HG02840 (cell line): ENCODE results near the gene SEMG2.

ENCODE experiments used
- ATAC-seq: cut with Tn5 transposase; IDR thresholded peaks from one replicate; pipeline ENCODE4 v1.9.1; 2021; ENCODE audit warnings: mild to moderate bottlenecking, moderate library complexity, moderate number of reproducible peaks; ENCODE audit not compliant: unreplicated experiment, low FRiP score

SEMG2 gene

GRCh38 chr20:45226287-45226686, 5.1 kb downstream of the SEMG2 start:
- ATAC-seq = no peak

- no peak for ATAC-seq
Observed at GRCh38 chr20:45229264-45230056, 8.3 kb downstream of the SEMG2 start.

- ATAC-seq = no peak
Observed at GRCh38 chr20:45230631-45231030, 9.5 kb downstream of the SEMG2 start.

GRCh38 chr20:45235995-45236394, 14.8 kb downstream of the SEMG2 start:
- no peak for ATAC-seq

- ATAC-seq = no peak
Observed at GRCh38 chr20:45238139-45238538, 17.0 kb downstream of the SEMG2 start.

- no peak for ATAC-seq
Observed at GRCh38 chr20:45246109-45246508, 24.9 kb downstream of the SEMG2 start.

GRCh38 chr20:45247865-45248264, 26.7 kb downstream of the SEMG2 start:
- no peak for ATAC-seq

- ATAC-seq = no peak
Observed at GRCh38 chr20:45248609-45249008, 27.4 kb downstream of the SEMG2 start.

GRCh38 chr20:45251884-45252560, 30.8 kb downstream of the SEMG2 start:
- no peak for ATAC-seq

GRCh38 chr20:45253261-45253660, 32.1 kb downstream of the SEMG2 start:
- ATAC-seq = no peak

GRCh38 chr20:45254383-45255262, 33.5 kb downstream of the SEMG2 start, which contains the start of gene SLPI:
Gene SLPI, minus strand, starts transcription at chr20:45254564. Its CDS starts 21 bp downstream, at chr20:45254543.
- no peak for ATAC-seq

GRCh38 chr20:45257161-45257560, 36.0 kb downstream of the SEMG2 start:
- no peak for ATAC-seq

- no peak for ATAC-seq
Observed at GRCh38 chr20:45257711-45258110, 36.5 kb downstream of the SEMG2 start.

GRCh38 chr20:45258259-45258658, 37.1 kb downstream of the SEMG2 start:
- no peak for ATAC-seq

GRCh38 chr20:45258664-45259063, 37.5 kb downstream of the SEMG2 start:
- no peak for ATAC-seq

- ATAC-seq = no peak
Observed at GRCh38 chr20:45263556-45264266, 42.5 kb downstream of the SEMG2 start.

- ATAC-seq = no peak
Observed at GRCh38 chr20:45266977-45267376, 45.8 kb downstream of the SEMG2 start.

GRCh38 chr20:45268531-45268930, 47.4 kb downstream of the SEMG2 start:
- ATAC-seq = no peak

- no peak for ATAC-seq
Observed at GRCh38 chr20:45269056-45269455, 47.9 kb downstream of the SEMG2 start.

GRCh38 chr20:45269754-45270270, 48.6 kb downstream of the SEMG2 start:
- ATAC-seq = no peak
